Colon (tissue), 2 donors: ENCODE measurements around the gene ANKIB1.

Experiments
- FAIRE-seq: peaks from 2 replicates; lab custom pipeline; 2012; peaks lifted over from hg19 to GRCh38; lab: Jason Lieb, UNC
- donor health status: control.
- donor health status: control.

ANKIB1 gene

DNA sequence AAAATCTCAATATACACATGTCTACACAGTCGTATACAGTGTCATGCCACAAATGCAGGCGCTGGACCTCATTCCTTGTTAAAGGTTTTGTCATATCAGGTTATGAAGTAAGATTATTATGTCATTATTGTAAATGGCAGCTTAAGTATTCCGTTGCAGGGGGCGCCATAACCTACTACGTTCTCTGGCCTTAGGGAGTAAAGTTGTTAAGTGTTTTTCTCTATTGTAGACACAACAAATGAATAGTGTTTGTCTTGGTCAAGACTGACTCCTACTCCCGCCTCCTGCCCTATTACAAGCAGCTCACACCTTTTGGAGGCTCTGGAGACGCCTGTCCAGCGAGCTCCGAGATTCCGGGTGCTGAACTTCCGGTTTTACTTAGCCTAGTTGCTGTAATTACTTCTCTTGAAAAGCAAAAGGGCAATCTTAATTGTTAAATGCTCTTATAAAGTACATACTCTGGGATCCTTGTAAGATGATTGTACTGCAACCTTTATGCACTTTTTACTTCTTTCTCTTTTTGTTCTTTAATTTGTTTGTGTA lies 202.5 kb downstream of the ANKIB1 start:
- FAIRE-seq = no peak
